H1 (cell line): ENCODE data around the gene HNF1A. TPM values are rescaled to one million over a fixed set of nuclear protein-coding genes. Genes with fewer than 3 reads are reported as not detected.
A peak's percentile ranks its signal among the peaks of the same experiment; 100 is the strongest.

Experiments
- CTCF ChIA-PET: fragments of 300-600 bp; sonication (Branson Sonifier 250); formaldehyde crosslinking; loops from one replicate; lab custom pipeline; 2021; ENCODE audit not compliant: partially characterized antibody; lab: Charles Lee
- POLR2A ChIA-PET: fragments of 300-600 bp; sonication (Branson Sonifier 250); formaldehyde crosslinking; loops from one replicate; lab custom pipeline; 2021; ENCODE audit warnings: inconsistent platforms; ENCODE audit not compliant: partially characterized antibody; lab: Charles Lee
- DNase-seq, 2 experiments: peaks; one replicate each; pipeline versions ENCODE4 v3.0.0 to v3.0.0-alpha.2; 2010 to 2022; ENCODE audit warnings: low spot score in 2 of 2, low read depth in 1 of 2, mixed read lengths in 1 of 2
- FAIRE-seq: peaks from 2 replicates; lab custom pipeline; 2011; peaks lifted over from hg19 to GRCh38; lab: Jason Lieb, UNC
- H2AFZ ChIP-seq: 2 replicates; pipeline ENCODE4 v1.8.1; 2012; ENCODE audit warnings: low read length, inconsistent platforms
- H2AK5ac ChIP-seq: 2 replicates; pipeline ENCODE4 v1.6.1; 2013; ENCODE audit warnings: low read depth, low read length
- H2BK120ac ChIP-seq: replicated peaks from 2 replicates; pipeline ENCODE3; 2013; ENCODE audit warnings: low read depth, low read length, inconsistent platforms
- H2BK12ac ChIP-seq: 2 replicates; pipeline ENCODE4 v1.6.1; 2013; ENCODE audit warnings: low read depth, low read length
- H2BK15ac ChIP-seq: 2 replicates; pipeline ENCODE4 v1.6.1; 2013; ENCODE audit warnings: low read length
- H2BK20ac ChIP-seq: 2 replicates; pipeline ENCODE4 v1.6.1; 2013; ENCODE audit warnings: low read length
- H2BK5ac ChIP-seq: 2 replicates; pipeline ENCODE4 v1.6.1; 2013; ENCODE audit warnings: low read depth, low read length
- H3K14ac ChIP-seq: 2 replicates; pipeline ENCODE4 v1.6.1; 2013; ENCODE audit warnings: inconsistent platforms; ENCODE audit not compliant: insufficient read length
- H3K18ac ChIP-seq: 2 replicates; pipeline ENCODE4 v1.6.1; 2013; ENCODE audit warnings: low read length; ENCODE audit errors: extremely low read depth
- H3K23ac ChIP-seq: 2 replicates; pipeline ENCODE4 v1.6.1; 2013; ENCODE audit warnings: inconsistent platforms; ENCODE audit not compliant: insufficient read length
- H3K23me2 ChIP-seq: 2 replicates; pipeline ENCODE4 v1.6.1; 2013; ENCODE audit warnings: low read depth, low read length
- H3K27ac ChIP-seq: 2 replicates; pipeline ENCODE4 v1.6.1; 2011; ENCODE audit warnings: low read depth, low read length, inconsistent platforms
- H3K27me3 ChIP-seq, 4 experiments: replicated peaks in 1 of 4; 1 replicate in 1 of 4; 2 replicates in 3 of 4; pipeline versions ENCODE4 v1.6.1 to v1.8.1; 2011 to 2013; ENCODE audit warnings: low read length in 3 of 4, mild to moderate bottlenecking in 3 of 4, inconsistent platforms in 2 of 4, mixed read lengths in 2 of 4, moderate library complexity in 1 of 4; ENCODE audit not compliant: control insufficient read depth in 3 of 4, insufficient read depth in 3 of 4; ENCODE audit errors: extremely low read depth in 1 of 4
- H3K36me3 ChIP-seq, 4 experiments: 2 replicates each; pipeline versions ENCODE4 v1.6.1 to v1.8.1; 2011 to 2013; ENCODE audit warnings: mild to moderate bottlenecking in 4 of 4, low read length in 3 of 4, moderate library complexity in 2 of 4, control low read depth in 1 of 4, inconsistent platforms in 1 of 4; ENCODE audit not compliant: insufficient read depth in 4 of 4, control insufficient read depth in 2 of 4
- H3K4ac ChIP-seq: replicated peaks from 2 replicates; pipeline ENCODE3; 2013; ENCODE audit warnings: low read length, low read depth, mixed read lengths, inconsistent platforms; ENCODE audit not compliant: insufficient read length
- H3K4me1 ChIP-seq, 4 experiments: replicated peaks in 1 of 4; 1 replicate in 1 of 4; 2 replicates in 3 of 4; pipeline versions ENCODE4 v1.6.1 to v1.8.1; 2011 to 2013; ENCODE audit warnings: low read length in 3 of 4, inconsistent platforms in 2 of 4, mixed read lengths in 1 of 4; ENCODE audit not compliant: insufficient read depth in 4 of 4, control insufficient read depth in 3 of 4
- H3K4me2 ChIP-seq, 2 experiments: 2 replicates each; pipeline versions ENCODE4 v1.6.1 to v1.8.1; 2011 to 2013; ENCODE audit warnings: low read depth in 2 of 2, low read length in 2 of 2, control low read depth in 1 of 2, inconsistent platforms in 1 of 2, mild to moderate bottlenecking in 1 of 2; ENCODE audit not compliant: insufficient read depth in 1 of 2
- H3K4me3 ChIP-seq, 4 experiments: fragments of 200-600, 300-600 bp in 1 of 4; sonication (generic), shearing (Covaris generic), sonication (Bioruptor Twin) in 1 of 4; 2 replicates each; pipeline versions ENCODE4 v1.5.1 to v1.8.1; 2011 to 2016; ENCODE audit warnings: low read length in 4 of 4, low read depth in 3 of 4, control low read depth in 2 of 4, inconsistent platforms in 2 of 4, mild to moderate bottlenecking in 2 of 4, mixed read lengths in 1 of 4, moderate library complexity in 1 of 4; ENCODE audit not compliant: insufficient read depth in 2 of 4; ENCODE audit errors: extremely low read depth in 1 of 4
- H3K56ac ChIP-seq: replicated peaks from 2 replicates; pipeline ENCODE3; 2013; ENCODE audit warnings: low read depth, mild to moderate bottlenecking, mixed read lengths, low read length, inconsistent platforms; ENCODE audit not compliant: insufficient read length
- H3K79me1 ChIP-seq: 2 replicates; pipeline ENCODE4 v1.6.1; 2013; ENCODE audit warnings: low read depth, low read length, control low read depth
- H3K79me2 ChIP-seq, 2 experiments: 2 replicates each; pipeline versions ENCODE4 v1.6.1 to v1.8.1; 2012 to 2013; ENCODE audit warnings: low read length in 2 of 2, mild to moderate bottlenecking in 2 of 2, inconsistent platforms in 1 of 2; ENCODE audit not compliant: insufficient read depth in 2 of 2, control insufficient read depth in 1 of 2
- H3K9ac ChIP-seq, 4 experiments: replicated peaks in 1 of 4; 1 replicate in 1 of 4; 2 replicates in 3 of 4; pipeline versions ENCODE4 v1.6.1 to v1.8.1; 2011 to 2013; ENCODE audit warnings: low read depth in 3 of 4, low read length in 3 of 4, control low read depth in 2 of 4, mild to moderate bottlenecking in 2 of 4, moderate library complexity in 2 of 4, inconsistent platforms in 1 of 4; ENCODE audit errors: extremely low read depth in 1 of 4
- H3K9me3 ChIP-seq, 2 experiments: 2 replicates each; pipeline versions ENCODE4 v1.6.1 to v1.8.1; 2012 to 2013; ENCODE audit warnings: mild to moderate bottlenecking in 2 of 2, moderate library complexity in 2 of 2, control low read depth in 1 of 2, inconsistent platforms in 1 of 2, low read depth in 1 of 2, low read length in 1 of 2, mixed read lengths in 1 of 2; ENCODE audit not compliant: insufficient read depth in 2 of 2
- H4K20me1 ChIP-seq, 2 experiments: replicated peaks in 1 of 2; 2 replicates each; pipeline versions ENCODE3 to v1.8.1; 2011 to 2013; ENCODE audit warnings: inconsistent platforms in 2 of 2, low read length in 2 of 2, mild to moderate bottlenecking in 1 of 2; ENCODE audit not compliant: insufficient read depth in 2 of 2, control insufficient read depth in 1 of 2
- H4K5ac ChIP-seq: 2 replicates; pipeline ENCODE4 v1.6.1; 2013; ENCODE audit warnings: low read length, low read depth, mixed read lengths, inconsistent platforms; ENCODE audit not compliant: insufficient read length
- H4K8ac ChIP-seq: 2 replicates; pipeline ENCODE4 v1.8.0; 2013; ENCODE audit warnings: mild to moderate bottlenecking, moderate library complexity, low read length, inconsistent platforms; ENCODE audit not compliant: insufficient read depth; ENCODE audit errors: extremely low read depth
- H4K91ac ChIP-seq: replicated peaks from 2 replicates; pipeline ENCODE3; 2013; ENCODE audit warnings: low read length, mixed read lengths, inconsistent platforms; ENCODE audit not compliant: insufficient read length
- ASH2L ChIP-seq: fragments of 200-600, 300-600 bp; sonication (generic); IDR thresholded peaks from one replicate; pipeline ENCODE4 v1.7.1; 2017; ENCODE audit warnings: low read length
- BCL11A ChIP-seq, 2 experiments: IDR thresholded peaks; one replicate each; pipeline ENCODE4 v1.6.1; 2011; ENCODE audit warnings: low read depth in 2 of 2, low read length in 2 of 2, mild to moderate bottlenecking in 2 of 2
- BRCA1 ChIP-seq: IDR thresholded peaks from 2 replicates; pipeline ENCODE4 v1.6.1; 2012; ENCODE audit warnings: low read depth, low read length, improper control_type of control experiment
- CBX5 ChIP-seq: fragments of 300-800, 300-1000 bp; sonication (generic); IDR thresholded peaks from 2 replicates; pipeline ENCODE4 v1.7.1; 2016; ENCODE audit warnings: antibody characterized with exemption, low read length, low read depth
- CBX8 ChIP-seq: fragments of 300-800, 300-1000 bp; sonication (generic); IDR thresholded peaks from 2 replicates; pipeline ENCODE4 v1.7.1; 2016; ENCODE audit warnings: low read depth, low read length, borderline replicate concordance
- CEBPB ChIP-seq: IDR thresholded peaks from 2 replicates; pipeline ENCODE4 v1.6.1; 2012; ENCODE audit warnings: low read depth, low read length
- CTBP2 ChIP-seq: IDR thresholded peaks from 2 replicates; pipeline ENCODE4 v1.7.0; 2011; ENCODE audit warnings: borderline replicate concordance, mild to moderate bottlenecking, moderate library complexity, mixed read lengths, low read length; ENCODE audit not compliant: insufficient read depth, insufficient read length
- HDAC6 ChIP-seq: IDR thresholded peaks from one replicate; pipeline ENCODE4 v1.7.1; 2012; ENCODE audit warnings: low read depth, mild to moderate bottlenecking, inconsistent platforms, low read length, moderate library complexity
- NRF1 ChIP-seq: IDR thresholded peaks from 2 replicates; pipeline ENCODE4 v1.6.1; 2011; ENCODE audit warnings: mild to moderate bottlenecking, low read depth, low read length, improper control_type of control experiment
- PHF8 ChIP-seq: fragments of 200-600 bp; sonication (generic); conservative IDR thresholded peaks from 2 replicates; pipeline ENCODE4 v1.7.1; 2012; ENCODE audit warnings: low read depth, mild to moderate bottlenecking, inconsistent platforms, low read length, moderate library complexity
- SIRT6 ChIP-seq: IDR thresholded peaks from one replicate; pipeline ENCODE4 v1.7.1; 2012; ENCODE audit warnings: low read length, inconsistent platforms
- TAF1 ChIP-seq: IDR thresholded peaks from 2 replicates; pipeline ENCODE4 v1.6.1; 2011; ENCODE audit warnings: mild to moderate bottlenecking, low read depth, low read length
- WGBS, 2 experiments: shearing (Covaris generic) in 1 of 2; methylation state at CpG; one replicate each; pipeline versions ENCODE4 v1.1.6 to v1.1.7; 2013 to 2015; ENCODE audit warnings: low lambda C conversion rate in 2 of 2, mixed read lengths in 2 of 2, inconsistent platforms in 1 of 2, low coverage in 1 of 2, missing lambda C conversion rate in 1 of 2; ENCODE audit not compliant: insufficient replicate concordance in 2 of 2, insufficient coverage in 1 of 2, insufficient read length in 1 of 2; ENCODE audit errors: extremely low coverage in 1 of 2, missing lambda C conversion rate in 1 of 2; 5-methylcytosine and 5-hydroxymethylcytosine counted together
- polyA plus RNA-seq, 7 experiments: library from polyadenylated mRNA; depleted of rRNA in 3 of 7; stranded (reverse) in 5 of 7; unstranded in 2 of 7; fragments of >200 nt in 5 of 7; fragments of 200-250 nt in 2 of 7; gene quantifications; 1 replicate in 5 of 7; 2 replicates in 1 of 7; 4 replicates in 1 of 7; pipeline versions ENCODE4 v1.2.1 to v1.2.3, GENCODE V29; 2011 to 2013; ENCODE audit warnings: missing spikeins in 2 of 7, mixed read lengths in 2 of 7
- total RNA-seq: library from RNA; stranded (reverse); fragmentation: NEBNext Ultra II Directional; extraction: Animal tissue kit (Norgen Biotek cat#: 25700); gene quantifications from 2 replicates; pipeline ENCODE4 v1.2.1, GENCODE V29; 2021
- TF ChIP-seq, protein P1 (sequence below): IDR thresholded peaks from 2 replicates; pipeline ENCODE4 v1.6.1; 2011; ENCODE audit warnings: low read depth, mild to moderate bottlenecking, low read length; ENCODE audit not compliant: insufficient read depth

HNF1A gene
- total and polyA plus RNA-seq, 2 of the 8 experiments (the other 6 are each of a cell fraction or from before 2014, with no cell fraction given), result not detected

DNA sequence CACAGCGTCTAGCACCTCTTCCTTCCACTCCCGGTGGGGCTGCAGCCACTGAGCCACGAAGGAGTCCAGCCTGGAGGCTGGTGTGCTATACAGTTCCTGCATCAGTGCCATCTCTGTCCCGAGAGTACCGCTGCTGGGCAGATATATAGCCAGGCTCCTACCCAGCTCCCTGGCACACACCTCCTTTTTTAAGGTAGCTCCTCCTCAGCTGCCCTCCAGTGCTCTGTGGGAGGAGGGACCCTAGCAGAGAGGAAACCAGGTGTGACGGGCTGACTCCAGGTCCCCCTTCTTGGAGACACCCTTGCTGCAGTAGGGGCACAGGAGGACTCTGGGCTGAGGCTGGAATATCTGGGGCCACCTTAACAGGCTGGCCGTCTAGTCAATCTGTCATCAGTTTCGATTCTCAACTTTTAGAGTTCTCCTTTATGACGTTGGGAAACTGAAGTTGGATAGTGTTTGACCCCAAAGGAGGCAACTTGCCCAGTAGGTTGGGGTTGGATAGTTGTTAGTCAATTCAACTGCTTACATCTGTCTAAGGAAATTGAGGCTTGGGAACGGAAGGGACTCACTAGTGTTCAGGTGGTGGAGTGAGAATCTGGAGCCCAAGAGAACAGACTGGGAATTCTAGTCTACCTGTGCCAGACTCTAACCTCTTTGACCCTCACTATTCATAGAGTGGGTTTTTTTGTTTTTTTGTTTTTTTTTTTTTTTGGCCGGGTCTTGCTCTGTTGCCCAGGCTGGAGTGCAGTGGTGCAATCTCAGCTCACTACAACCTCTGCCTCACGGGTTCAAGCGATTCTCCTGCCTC lies 60.7 kb downstream of the HNF1A start, which contains the start of gene OASL:
TSS of gene OASL (minus strand) at position 386 of the 808 bp plus-strand sequence. CDS start at position 111, 275 bp downstream.
- H2AK5ac ChIP-seq, result no peak within 1 kb of the TSS
- no peak within 1 kb of the TSS for H3K27ac ChIP-seq
- 81% methylated on average over 11 of the region's 13 CpGs; no CpG with 5 or more reads in 1 of the 2 experiments for WGBS, 2 experiments
- H2AFZ ChIP-seq, result peak within 1 kb of the TSS; percentile 47; the same call in 1 of the 2 replicates
- H3K23ac ChIP-seq, result no peak within 1 kb of the TSS
- H4K20me1 ChIP-seq, result no peaks in the 10 kb centered on the region
- no peak within 1 kb of the TSS for H4K5ac ChIP-seq
- DNase-seq (no peak), FAIRE-seq (no peak)
- no peak within 1 kb of the TSS for H3K9ac ChIP-seq
- peak within 1 kb of the TSS; percentile 86; the same call in 1 of the 2 replicates for H4K8ac ChIP-seq
- no peak within 1 kb of the TSS for H2BK120ac ChIP-seq
- no peak within 1 kb of the TSS for H2BK12ac ChIP-seq
- no peaks in the 10 kb centered on the region; the same call in 1 of the 2 replicates for H3K23me2 ChIP-seq
- POLR2A ChIA-PET, result no interaction called here
- no peaks in the 10 kb centered on the region for H3K79me2 ChIP-seq
- no peak within 1 kb of the TSS for H4K91ac ChIP-seq
- no peak within 1 kb of the TSS for H3K4me3 ChIP-seq
- H3K27me3 ChIP-seq, result no peaks in the 10 kb centered on the region; a peak in 1 of 7 replicates
- H3K4ac ChIP-seq, result no peak within 1 kb of the TSS
- no peaks in the 10 kb centered on the region for H3K36me3 ChIP-seq
- H2BK5ac ChIP-seq, result no peak within 1 kb of the TSS
- H3K4me1 ChIP-seq, result no peaks in the 10 kb centered on the region; a peak in 1 of 7 replicates
- no peak within 1 kb of the TSS for H3K14ac ChIP-seq
- CTCF ChIA-PET, result interaction anchor here (1.0 kb wide), 1 partner anchor 12 kb away, joined by 3 read pairs; no protein-coding TSS in a partner anchor
- no peaks in the 10 kb centered on the region for H3K9me3 ChIP-seq
- H3K79me1 ChIP-seq, result no peaks in the 10 kb centered on the region
- H3K18ac ChIP-seq, result no peak within 1 kb of the TSS
- no peak within 1 kb of the TSS for H2BK20ac ChIP-seq
- no peak within 1 kb of the TSS for H3K4me2 ChIP-seq
- no peak within 1 kb of the TSS for H3K56ac ChIP-seq
- H2BK15ac ChIP-seq, result no peak within 1 kb of the TSS
- TF ChIP-seq TAF1 (no peak), BRCA1 (no peak), PHF8 (no peak), NRF1 (no peak), CEBPB (no peak), SIRT6 (no peak), HDAC6 (no peak), ASH2L (no peak), CBX5 (no peak), CTBP2 (no peak), BCL11A (IDR thresholded peaks at IDR 0.05; ENCODE audit: low read depth in 2 of 2, low read length in 2 of 2) (no peak), CBX8 (no peak)
- TF ChIP-seq, protein P1, sequence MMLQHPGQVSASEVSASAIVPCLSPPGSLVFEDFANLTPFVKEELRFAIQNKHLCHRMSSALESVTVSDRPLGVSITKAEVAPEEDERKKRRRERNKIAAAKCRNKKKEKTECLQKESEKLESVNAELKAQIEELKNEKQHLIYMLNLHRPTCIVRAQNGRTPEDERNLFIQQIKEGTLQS, result no peak
